ENCODE measurements around the gene NCKAP5L.

Gene NCKAP5L

DNA sequence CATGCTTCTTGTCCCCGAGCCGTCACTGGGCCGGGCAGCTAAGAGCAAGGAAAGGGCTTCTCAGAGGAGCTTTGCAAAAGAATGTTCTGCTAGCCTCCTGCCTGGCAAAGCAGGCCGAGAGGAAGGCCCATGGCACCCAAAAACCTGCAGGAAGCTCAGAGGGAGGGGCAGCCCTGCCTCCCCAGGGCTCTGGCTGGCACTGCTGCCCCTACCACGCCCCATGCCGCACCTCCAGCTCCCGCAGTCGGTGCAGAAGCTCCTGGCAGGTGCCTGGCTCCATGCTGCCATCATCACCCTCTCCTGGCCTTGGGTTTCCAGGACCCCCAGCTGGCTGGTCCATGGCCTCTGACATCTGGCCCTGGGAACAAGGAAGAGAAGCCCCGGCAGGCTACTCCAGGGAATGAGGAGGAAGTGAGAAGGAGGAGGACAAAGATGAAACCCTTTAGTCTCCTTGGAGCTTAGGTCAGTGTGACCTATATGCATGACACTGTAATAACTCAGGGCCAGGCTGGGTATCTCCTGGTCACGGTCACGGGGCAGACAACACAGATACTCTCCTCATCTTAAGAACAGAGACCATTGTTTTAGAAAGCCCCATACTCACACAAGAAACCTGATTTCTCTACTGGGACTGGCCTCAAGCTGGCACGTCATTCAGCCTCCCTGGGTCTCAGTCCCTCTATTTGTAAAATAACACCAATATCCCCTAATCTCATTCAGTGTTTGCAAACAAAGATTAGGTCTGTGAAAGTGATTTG lies 24.3 kb downstream of the NCKAP5L start:
- in situ Hi-C loops (cut with HindIII; ENCODE audit: low sequenced_read_pairs) = no loop called here

DNA sequence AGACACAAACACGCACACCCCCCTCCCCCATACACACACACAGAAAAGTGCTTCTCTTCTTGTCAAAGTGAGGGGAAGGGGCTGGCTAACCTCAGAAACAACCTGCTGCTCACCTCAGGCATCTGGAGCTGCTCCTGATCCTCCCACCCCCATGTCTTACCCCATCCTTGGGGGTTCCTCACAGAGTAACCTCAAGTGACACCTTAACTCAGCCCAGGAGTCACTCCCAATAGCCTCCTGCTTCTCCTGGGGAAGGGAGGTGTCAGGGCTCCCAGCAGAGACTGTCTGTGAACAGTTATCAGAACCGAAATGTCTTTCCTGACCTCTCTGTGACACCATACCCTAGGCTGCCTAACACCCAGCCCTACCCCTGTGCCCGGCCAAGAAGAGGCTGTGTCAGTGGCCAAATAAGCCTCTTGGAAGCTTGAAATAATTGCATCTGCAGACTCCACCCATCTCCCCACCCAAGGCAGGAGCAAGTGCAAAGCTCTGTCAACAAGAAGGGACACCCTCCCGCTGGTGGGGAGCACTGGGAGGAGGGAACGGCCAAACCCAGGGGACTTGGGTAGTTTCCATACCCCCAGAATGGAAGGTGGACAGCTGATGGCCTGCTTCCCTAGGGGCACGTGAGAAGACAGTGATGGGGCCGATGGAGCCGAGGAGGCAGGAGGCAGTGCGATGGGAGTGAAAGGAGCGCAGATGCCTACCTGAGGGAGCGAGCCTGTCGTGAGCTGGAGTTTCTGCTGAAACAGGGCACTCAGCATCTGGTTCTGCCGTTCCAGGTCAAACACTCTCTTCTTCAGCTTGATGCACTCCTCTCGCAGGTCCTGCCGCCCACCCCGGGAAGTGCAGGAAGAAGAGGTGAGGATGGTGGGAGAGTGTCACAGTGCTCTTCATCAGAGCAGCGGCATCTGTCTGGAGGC lies 26.8 kb downstream of the NCKAP5L start:
- in situ Hi-C loops (cut with HindIII; ENCODE audit: low sequenced_read_pairs) = no loop called here

DNA sequence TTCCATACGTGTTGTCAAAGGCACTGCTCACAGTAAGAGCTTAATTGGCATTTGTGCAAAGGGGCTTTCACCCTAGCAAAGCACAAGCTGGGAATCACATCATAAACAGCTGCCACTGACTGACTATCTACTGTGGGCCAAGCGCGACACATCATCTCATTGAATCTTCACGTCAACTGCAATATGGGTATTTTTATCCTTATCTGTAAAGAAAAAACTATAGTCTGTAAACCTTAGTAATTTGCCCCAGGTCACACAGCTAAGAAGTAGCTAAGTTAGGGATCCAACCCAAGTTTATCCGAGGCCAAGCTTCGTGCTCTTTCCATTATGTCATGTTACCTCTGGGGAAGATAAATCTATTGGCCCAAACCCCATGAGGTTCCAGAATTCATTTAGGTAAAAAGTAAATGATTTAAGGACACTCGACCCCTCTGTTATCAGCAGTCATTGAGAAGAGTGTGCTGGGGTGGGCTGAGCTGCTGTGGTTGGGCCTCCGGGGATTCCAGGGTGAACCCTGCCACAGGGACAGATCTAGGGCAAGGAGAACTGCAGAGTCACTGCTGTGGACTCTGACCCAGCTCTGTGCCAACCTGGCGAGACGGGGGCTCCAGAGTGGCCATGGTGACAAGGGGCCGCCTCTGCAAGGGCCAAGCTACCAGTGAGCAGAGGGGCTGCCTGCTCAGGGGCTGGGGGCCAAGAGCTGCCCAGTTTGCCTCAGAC lies 27.6 kb downstream of the NCKAP5L start:
- in situ Hi-C loops (cut with HindIII; ENCODE audit: low sequenced_read_pairs) = no loop called here

DNA sequence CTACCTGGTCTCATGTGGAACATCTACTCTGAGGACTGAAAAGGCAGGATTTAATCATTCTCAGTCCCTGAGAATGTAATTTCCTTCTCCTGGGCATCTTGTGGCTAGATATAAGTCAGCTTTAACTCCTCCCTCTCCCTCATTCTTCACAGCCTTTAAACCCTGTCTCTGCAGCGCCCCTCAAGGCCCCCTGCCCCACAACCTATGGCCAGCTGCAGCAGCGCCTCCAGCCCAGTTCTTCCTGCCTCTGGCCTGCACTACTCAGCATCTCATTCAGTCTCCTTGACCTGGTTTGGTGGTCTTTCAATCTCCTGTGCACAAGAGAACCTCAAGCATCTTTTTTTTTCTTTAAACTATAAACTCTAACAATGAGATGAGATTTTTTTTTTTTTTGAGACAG lies 29.3 kb downstream of the NCKAP5L start:
- in situ Hi-C loops (cut with HindIII; ENCODE audit: low sequenced_read_pairs) = no loop called here

DNA sequence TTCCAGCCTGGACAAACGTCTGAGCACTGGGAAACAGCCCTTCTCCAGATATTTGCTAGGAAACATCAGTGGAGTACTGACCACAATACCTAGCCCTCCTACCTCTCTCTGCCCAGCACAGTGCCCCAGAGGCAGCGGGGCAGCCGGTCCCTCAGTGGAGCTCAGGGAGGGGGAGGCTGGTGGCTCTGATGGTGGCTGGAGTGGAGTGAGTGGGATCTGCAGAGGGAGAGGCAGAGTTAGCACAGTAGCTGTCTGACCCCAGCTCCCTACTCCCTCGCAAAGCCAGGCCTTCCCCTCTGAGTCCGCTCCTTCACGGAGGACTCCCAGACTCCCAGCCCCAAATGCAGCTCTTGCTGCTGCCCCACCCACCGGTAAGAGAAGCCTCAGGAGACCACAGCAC lies 30.0 kb downstream of the NCKAP5L start:
- in situ Hi-C loops (cut with HindIII; ENCODE audit: low sequenced_read_pairs) = no loop called here

DNA sequence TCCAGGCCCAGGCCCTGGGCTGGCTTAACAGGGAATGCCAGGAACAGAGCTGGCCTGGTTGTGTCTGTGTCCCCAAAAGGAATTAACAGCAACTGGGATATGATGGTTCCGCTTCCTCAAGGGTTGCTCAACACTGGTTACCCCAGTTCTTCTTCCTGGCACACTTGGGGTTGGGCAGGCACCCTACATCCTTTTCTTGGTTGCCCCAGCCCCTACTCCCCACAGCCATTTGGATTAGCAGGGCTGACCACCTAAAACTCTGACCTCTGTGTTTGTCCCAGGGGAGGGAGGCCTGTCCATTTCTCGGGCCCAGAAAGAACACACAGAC lies 30.8 kb downstream of the NCKAP5L start:
- in situ Hi-C loops (cut with HindIII; ENCODE audit: low sequenced_read_pairs) = no loop called here

DNA sequence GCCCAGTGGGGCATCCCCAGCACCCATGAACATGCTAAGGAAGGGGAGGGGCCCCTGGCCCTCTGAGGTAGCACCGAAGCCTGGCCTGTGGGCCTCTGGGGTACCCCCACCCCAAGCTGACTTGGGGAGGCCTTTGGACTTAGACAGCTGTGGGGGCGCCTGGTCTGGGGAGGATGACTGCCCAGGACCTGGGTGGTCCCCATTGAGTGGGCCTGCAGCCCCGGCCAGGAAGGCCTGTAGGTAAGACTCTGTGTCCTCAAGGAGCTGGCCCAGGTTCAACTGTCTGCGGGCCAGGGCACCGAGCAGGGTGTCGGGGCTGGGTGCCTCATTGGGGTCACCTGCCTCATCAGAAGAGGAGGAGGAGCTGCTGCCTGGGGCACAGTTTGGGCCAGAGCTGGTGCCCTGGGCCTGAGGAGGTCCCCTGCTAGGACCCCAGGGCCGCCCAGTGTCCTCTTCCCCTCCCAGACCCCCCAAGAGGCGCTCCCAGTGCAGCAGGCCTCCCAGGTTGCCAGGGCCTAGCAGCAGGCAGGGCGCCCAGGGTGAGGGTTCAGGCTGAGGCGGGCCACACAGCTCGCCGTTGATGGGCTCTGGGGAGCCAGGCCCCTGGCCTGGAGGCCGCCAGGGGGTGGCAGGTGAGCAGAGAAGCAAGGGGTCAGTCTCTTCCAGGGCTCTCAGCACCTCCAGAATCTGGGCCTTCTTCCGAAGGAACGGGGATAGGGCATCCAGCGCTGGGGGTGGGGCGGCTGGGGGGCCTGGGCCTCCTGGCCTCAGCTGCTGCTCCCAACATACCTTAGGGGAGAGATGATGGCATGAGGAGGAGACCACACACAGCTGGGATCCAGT lies 31.4 kb downstream of the NCKAP5L start:
- in situ Hi-C loops (cut with HindIII; ENCODE audit: low sequenced_read_pairs) = no loop called here

DNA sequence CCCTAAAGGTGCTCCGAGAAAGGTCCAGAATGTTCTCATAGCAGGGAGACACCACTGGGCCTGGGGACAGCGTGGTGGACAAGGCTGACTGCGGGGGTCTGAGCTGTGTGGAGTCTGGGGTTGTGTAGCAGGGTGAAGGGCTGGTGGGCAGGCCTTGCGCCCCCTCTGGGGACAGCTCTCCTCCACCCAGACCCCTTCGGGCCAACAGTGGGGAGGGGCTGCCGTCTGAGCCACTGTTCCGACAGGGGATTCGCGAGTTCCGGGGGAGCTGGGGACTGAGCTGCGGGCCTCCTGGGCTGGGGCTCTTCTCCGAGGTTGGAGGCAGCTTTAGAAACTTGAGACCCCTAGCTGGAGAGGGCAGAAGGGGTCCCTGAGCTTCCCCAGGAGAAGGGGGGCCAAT lies 32.1 kb downstream of the NCKAP5L start:
- in situ Hi-C loops (cut with HindIII; ENCODE audit: low sequenced_read_pairs) = no loop called here

- in situ Hi-C loops (cut with HindIII; ENCODE audit: low sequenced_read_pairs) = no loop called here
These were observed 32.5 kb downstream of the NCKAP5L start for GRCh38 chr12:49795654-49796105.

DNA sequence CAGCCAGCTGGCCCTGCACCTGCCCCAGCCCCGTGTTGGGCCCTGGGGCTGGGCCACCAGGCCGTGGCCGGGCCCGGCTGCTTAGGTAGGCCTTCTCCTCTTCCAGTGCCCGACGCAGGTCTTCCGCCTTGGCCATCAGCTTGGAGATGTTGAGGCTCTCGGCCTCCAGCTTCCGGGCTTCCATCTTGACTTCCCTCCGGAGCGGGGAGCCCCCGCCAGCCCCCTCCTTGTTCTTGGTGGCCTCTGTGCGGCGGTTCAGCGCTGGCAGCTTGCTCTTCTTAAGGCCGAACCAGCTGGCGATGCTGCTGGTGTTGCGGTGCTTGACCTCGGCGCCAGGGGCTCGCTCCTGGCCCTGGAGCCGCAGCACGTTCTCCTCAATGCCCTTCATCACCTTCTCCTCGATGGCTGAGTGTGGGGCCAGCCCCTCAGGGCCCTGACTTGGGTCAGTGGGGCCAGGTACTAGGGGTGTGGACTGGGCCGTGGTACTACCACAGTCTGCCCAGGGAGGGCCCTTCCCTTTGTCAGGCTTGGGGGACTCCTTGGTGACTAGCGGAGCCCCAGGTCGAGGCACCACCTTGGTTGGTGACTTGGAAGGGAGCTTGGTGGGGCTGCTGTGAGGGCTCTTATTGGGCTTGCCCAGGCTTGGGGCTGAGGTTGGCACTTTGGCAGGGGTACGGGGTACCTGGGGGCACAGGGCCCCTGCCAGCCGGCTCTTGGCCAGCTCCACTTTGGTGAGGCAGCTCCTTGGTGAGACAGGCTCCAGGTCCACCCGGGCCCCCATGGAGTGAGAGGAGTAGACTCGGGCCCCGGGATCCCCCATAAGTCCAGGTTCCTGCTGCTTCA lies 33.2 kb downstream of the NCKAP5L start:
- in situ Hi-C loops (cut with HindIII; ENCODE audit: low sequenced_read_pairs) = no loop called here

DNA sequence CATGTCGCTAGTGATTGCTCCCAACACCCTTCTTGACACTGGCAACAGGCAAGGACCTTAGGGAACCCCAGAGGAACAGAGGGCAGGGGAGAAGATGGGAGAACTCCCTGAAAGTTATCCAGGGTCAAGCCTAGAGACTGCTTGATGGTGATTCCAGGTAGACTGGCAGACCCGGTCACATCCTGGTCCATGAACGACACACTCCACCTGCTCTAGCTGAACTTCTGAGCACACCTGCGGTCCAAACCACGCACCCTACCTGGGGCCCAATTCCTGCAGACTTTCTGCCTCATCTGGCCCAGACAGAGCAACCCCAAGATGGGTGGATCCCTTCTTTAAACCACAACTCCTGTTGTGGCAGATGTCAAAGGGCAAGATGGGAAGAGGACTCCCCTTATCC lies 34.2 kb downstream of the NCKAP5L start:
- in situ Hi-C loops (cut with HindIII; ENCODE audit: low sequenced_read_pairs) = no loop called here

DNA sequence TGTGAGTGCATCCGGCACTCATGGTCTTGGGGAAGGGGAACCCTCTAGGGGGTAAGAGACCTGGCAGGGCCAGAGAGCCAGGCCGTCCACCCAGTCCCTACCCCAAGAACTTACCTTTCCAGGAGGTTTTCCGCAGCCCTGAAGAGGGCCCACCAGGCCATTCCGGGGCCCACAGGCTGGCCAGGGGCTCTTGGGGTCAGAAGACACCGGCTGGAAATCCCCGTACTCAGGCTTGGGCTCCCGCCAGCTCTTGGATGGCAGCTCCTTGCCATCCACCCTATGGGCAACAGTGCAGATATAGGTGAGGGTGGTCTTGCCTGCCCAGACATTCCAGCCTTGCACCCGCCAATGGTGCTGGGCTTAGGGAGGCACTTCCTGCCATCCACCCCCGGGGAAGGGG lies 34.6 kb downstream of the NCKAP5L start:
- in situ Hi-C loops (cut with HindIII; ENCODE audit: low sequenced_read_pairs) = no loop called here

DNA sequence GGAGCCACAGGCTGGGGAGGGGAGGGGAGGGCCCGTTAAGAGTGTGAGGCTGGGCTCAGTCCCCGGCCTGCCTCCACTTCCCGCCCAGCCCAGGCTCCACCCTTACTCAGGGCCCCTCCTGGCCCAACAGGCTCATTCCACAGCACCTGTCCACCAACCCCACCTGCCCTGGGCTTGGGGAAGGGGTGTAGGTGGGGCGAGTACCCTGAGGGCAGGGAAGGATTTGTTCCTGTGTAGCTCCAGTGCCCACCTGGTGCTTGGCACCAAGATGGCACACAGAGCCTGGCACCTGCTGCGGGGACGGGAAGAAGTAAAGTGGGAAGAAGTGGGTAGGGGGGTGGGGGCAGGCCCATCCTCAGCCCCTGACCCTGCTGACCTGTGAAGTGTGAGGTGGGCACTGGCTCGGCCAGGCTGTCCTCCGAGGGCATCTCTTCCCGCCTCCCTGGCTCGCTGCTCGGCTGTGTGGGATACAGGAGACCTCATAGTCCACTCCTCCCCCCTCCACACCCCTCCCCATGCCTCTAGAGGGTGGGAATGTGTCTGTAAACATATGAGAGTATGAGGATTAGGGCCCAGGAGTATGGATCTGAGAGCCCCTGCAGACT lies 35.1 kb downstream of the NCKAP5L start:
- in situ Hi-C loops (cut with HindIII; ENCODE audit: low sequenced_read_pairs) = no loop called here

GRCh38 chr12:49792181-49792970 lies 35.8 kb downstream of the NCKAP5L start:
- in situ Hi-C loops (cut with HindIII; ENCODE audit: low sequenced_read_pairs) = no loop called here

GRCh38 chr12:49791700-49792099 lies 36.5 kb downstream of the NCKAP5L start:
- in situ Hi-C loops (cut with HindIII; ENCODE audit: low sequenced_read_pairs) = no loop called here

- in situ Hi-C loops (cut with HindIII; ENCODE audit: low sequenced_read_pairs) = no loop called here
These were observed 37.3 kb downstream of the NCKAP5L start for GRCh38 chr12:49790741-49791555.

- in situ Hi-C loops (cut with HindIII; ENCODE audit: low sequenced_read_pairs) = no loop called here
These were observed 38.2 kb downstream of the NCKAP5L start for GRCh38 chr12:49789992-49790391.

DNA sequence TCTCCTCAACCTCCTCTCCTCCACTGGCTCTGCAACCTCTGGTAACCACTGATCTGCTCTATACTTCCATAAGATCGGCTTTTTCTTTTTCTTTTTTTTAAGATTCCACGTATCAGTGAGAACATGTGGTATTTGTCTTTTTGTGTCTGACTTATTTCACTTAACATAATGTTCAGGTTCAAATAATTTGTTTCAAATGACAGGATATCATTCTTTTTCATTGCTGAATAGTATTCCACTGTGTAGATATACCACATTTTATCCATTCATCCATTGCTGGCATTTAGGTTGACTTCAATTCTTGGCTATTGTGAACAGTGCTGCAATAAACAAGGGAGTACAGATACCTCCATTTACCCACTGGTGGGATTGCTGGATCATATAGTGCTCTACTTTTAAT lies 40.5 kb downstream of the NCKAP5L start:
- in situ Hi-C loops (cut with HindIII; ENCODE audit: low sequenced_read_pairs) = no loop called here
